HG03066 (cell line): ENCODE measurements around the gene TLR9.
"Not testable (repeated sequence)": the region's sequence is repeated elsewhere in the genome, so short reads cannot be mapped to it uniquely, and the experiment has no call there.

ENCODE experiments used
- ATAC-seq: cut with Tn5 transposase; IDR thresholded peaks from one replicate; pipeline ENCODE4 v1.9.1; 2021; ENCODE audit warnings: low read depth; ENCODE audit not compliant: unreplicated experiment

The TLR9 gene

DNA sequence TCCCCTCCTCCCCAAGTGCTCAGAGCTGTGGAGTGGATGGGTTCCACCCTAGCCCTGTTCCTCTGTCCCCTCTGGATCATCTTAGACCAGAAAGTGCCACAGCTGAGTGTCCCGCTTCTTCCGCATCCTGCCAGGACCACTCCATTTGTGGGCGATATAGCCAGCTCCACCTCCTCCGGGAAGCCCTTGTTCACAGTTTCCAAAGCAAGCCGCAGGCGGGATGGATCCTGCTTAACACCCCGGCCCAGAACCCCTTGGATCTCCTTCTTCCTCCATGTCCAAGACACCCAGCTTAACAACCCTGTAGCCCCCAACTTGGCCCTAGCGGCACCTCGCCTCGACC is 28.0 kb downstream of the TLR9 start:
- ATAC-seq = peak; percentile 20

DNA sequence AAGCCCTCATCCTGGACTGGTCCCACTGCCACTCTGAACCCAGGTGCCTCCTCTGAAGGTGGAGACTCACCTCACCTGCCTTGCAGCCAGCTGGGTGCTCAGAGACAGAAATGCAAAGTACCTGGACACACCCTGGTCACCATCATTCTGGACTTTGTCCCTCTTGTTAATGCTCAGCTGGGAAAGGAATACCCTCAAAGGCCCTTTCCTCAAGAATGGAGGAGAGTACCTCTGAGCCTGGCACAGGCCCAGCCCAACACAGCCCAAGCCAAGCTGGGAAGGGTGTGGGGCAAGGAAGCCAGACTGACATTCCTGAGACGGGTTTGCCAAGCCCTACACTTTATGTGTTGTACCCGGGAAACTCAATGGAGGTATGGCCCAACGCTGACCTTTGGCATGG is 28.5 kb downstream of the TLR9 start:
- no peak for ATAC-seq

DNA sequence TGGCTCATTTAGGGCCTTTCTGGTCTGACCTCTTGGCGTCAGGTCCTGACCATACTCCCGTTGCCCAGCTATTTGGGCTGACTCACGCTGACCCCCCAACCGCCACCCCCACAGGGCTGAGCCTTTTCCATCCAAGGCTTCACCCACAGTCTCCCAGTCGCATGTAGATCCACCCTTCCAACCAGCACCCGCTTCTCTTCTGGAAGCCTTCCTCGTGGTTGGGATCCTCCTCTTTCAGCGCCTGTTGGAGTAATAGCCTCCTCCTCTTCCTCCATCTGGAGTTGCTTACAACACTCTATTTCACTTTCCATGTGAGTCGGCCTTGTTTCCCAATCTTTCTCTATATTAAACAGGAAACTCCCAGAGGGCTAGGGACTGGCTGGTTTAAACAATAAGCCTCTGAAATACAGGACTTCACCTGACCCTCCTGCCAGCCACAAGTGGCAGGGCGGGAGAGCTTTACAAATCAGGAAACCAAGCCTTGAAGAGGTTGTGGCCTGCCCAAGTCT is 29.6 kb downstream of the TLR9 start:
- no peak for ATAC-seq

GRCh38 chr3:52195291-52195597 is 30.2 kb downstream of the TLR9 start:
- no peak for ATAC-seq

GRCh38 chr3:52194485-52195290 is 30.8 kb downstream of the TLR9 start:
- ATAC-seq = no peak

DNA sequence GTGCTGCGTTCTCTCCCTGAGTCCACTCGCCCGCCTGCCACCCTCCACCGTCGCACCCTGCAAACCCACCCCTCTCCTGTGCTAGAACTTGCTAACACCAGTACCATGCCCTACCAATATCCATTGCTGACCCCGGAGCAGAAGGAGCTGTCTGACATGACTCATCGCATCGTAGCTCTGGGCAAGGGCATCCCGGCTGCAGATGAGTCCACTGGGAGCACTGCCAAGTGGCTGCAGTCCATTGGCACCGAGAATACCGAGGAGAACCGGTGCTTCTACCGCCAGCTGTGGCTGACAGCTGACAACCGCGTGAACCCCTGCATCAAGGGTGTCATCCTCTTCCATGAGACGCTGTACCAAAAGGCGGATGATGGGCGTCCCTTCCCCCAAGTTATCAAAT is 32.4 kb downstream of the TLR9 start:
- no peak for ATAC-seq

DNA sequence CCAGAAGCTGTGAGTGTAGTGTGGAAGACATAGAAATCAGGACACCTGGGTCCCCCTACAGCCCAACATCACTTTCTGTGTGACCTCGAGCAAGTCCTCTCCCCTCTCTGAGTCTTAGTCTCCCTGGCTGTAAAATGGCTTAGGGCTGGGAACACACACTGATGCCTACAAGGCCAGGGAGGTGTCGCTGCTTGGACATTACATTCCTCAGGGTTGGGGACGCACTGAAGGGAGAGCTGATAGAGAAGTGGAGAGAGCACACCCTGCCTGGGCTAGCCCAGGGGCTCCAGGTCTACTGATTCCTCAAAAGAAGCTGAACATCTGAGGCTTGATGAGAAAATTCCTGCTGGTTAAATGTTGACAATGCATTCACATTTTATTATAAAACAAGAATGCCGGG is 33.8 kb downstream of the TLR9 start:
- ATAC-seq = no peak

GRCh38 chr3:52190294-52191074 is 35.0 kb downstream of the TLR9 start:
- no peak for ATAC-seq

DNA sequence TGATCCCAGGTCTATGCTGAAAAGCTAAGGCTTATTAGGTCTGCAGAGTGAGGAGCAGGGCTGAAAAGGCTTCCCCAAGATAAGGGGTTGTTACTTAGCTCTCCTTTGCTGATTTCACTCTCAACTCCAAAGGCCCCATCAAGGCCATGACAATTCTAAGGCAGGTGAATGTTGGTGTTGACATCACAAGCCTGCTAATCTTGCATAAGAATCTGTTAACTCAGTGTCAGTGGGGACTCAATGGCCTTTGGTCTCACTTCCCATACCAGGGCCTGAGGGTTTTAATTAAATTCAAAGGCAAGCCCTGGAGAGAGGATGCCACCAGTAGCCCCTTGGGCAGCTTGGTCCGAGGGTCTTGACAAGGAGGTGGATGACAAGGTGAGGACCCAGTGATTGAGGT is 36.9 kb downstream of the TLR9 start:
- ATAC-seq = no peak

GRCh38 chr3:52186729-52187128 is 38.7 kb downstream of the TLR9 start:
- no peak for ATAC-seq

- no peak for ATAC-seq
Measured at GRCh38 chr3:52185837-52186236, 39.6 kb downstream of the TLR9 start.

GRCh38 chr3:52185311-52185710 is 40.1 kb downstream of the TLR9 start:
- ATAC-seq = no peak

DNA sequence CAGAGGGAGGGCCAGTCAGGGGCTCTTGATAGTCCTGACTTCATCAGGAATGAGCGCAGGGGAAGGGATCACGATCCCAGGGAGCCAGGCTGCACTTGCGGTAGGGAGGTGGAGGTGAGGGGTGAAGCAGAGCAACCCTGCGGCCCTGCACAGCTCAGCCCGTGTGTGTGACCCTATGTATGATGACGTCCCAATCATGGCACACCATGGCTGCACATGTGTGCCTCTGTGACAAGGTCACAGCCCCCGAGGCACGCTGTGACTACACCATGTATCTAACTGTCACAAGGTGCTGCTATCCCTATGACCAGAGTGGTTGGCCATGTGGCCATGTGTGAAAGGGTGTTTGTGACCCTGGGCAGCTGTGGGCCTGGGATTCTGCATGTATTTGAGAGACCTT is 40.8 kb downstream of the TLR9 start:
- no peak for ATAC-seq

GRCh38 chr3:52183786-52184445 is 41.5 kb downstream of the TLR9 start:
- no peak for ATAC-seq

DNA sequence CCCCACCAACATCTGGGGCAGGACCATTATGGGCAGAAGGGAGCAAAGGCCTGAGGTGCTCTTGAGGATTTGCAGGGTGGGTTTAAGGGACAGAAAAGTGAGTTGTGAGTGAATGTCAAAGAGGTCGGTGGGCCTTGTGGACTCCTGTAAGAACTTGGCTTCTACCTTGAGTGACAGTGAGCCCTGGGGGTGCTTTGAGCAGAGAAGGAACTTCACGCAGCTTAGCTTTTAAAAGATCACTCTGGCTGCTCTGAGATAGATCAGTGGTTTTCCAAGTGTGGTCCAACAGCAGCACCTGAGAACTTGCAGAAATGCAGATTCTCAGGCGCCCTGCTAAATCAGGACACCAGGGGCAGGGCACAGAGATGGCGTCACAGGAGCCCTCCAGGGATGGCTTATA is 42.8 kb downstream of the TLR9 start:
- ATAC-seq = no peak

GRCh38 chr3:52182196-52182595 is 43.2 kb downstream of the TLR9 start:
- no peak for ATAC-seq

- no peak for ATAC-seq
Measured at GRCh38 chr3:52181543-52181942, 43.9 kb downstream of the TLR9 start.

GRCh38 chr3:52178537-52178936 is 46.9 kb downstream of the TLR9 start:
- ATAC-seq = no peak

DNA sequence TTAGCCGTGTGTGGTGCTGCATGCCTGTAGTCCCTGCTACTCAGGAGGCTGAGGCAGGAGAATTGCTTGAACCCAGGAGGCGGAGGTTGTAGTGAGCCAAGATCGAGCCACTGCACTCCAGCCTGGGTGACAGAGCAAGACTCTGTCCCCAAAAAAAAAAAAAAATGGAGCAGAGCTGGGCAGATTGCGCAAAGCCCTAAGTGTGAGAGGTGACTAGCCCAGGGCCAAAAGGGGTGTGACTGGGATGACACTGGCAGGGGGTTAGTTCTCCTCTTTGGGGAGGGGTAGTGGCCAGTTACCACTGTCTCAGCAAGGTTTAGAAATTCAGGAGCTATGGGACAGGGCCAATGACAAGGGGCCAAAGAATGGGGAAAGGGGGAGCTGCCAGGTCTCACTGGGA is 47.3 kb downstream of the TLR9 start:
- not testable (repeated sequence) for ATAC-seq

GRCh38 chr3:52177701-52178042 is 47.8 kb downstream of the TLR9 start:
- ATAC-seq = no peak

- no peak for ATAC-seq
Measured at GRCh38 chr3:52176951-52177700, 48.3 kb downstream of the TLR9 start.
